H7 (cell line): ENCODE data around the gene DNAH17. TPM values are rescaled to one million over a fixed set of nuclear protein-coding genes. Genes with fewer than 3 reads are reported as not detected.

Experiments used
- DNase-seq: peaks from one replicate; pipeline ENCODE4 v3.0.0; 2012
- H3K27me3 ChIP-seq: 2 replicates; pipeline ENCODE4 v1.6.0; 2011; ENCODE audit warnings: mild to moderate bottlenecking, low read length; ENCODE audit not compliant: control insufficient read depth, insufficient read depth
- H3K36me3 ChIP-seq: replicated peaks from 2 replicates; pipeline ENCODE4 v1.5.1; 2011; ENCODE audit warnings: low read length; ENCODE audit not compliant: control insufficient read depth, insufficient read depth
- H3K4me3 ChIP-seq: 2 replicates; pipeline ENCODE4 v1.5.1; 2011; ENCODE audit warnings: low read depth, mild to moderate bottlenecking, control low read depth, low read length, moderate library complexity; ENCODE audit not compliant: insufficient read depth
- total RNA-seq: library from RNA; depleted of rRNA; stranded (reverse); fragments of >200 nt; shearing (Covaris generic); gene quantifications from 2 replicates; pipeline ENCODE4 v1.2.3, GENCODE V29; 2014

DNAH17 gene
- total RNA-seq, 1 experiment from 2014 or later: 0.87 TPM

DNA sequence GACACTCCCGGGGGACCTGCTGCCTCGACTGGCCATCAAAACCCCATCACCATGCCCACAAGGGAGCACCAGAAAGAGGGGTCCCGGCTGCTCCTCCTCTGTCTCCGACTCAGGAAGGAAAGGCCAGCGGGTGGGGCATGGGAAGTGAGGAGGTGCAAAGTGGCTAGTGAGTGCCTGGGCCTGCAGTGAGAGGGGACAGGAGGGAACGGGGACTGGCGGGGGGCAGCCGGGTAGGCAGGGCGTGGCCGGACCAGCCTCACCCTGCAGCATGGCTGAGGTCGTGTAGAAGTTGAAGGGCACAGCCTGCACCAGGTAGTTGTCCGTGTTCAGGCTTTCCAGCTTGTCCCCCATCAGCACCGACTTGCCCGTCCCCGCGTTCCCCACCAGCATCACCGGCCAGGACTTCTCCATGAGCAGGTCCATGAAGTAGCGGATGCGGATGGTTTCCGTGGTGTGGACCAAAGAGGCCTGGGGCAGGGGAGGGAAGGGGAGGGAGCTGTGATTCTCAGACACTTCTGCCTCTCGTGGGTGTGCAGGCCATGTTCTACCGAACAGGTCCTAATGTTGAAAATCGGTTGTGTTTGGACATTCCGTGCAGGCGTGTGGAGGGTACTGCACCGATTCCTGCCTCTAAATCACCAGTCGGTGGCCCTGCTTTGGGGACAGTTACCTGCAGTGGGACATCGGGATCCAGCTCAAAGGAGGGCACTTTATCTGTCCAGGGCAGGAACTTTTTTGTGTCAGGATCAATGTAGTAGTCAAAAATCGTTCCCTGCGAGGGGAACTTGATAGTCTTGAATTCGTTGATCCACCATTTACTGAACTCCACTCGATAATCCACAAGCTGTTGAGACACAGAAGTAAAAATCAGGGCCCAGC lies 91.7 kb downstream of the DNAH17 start:
- H3K4me3 ChIP-seq: peak overlapping the region; percentile 64
- peak; percentile 77 for DNase-seq
- H3K36me3 ChIP-seq: no peaks in the 10 kb centered on the region
- peaks cover 1% of the 10 kb centered on the region; the same call in 1 of the 2 replicates for H3K27me3 ChIP-seq

DNA sequence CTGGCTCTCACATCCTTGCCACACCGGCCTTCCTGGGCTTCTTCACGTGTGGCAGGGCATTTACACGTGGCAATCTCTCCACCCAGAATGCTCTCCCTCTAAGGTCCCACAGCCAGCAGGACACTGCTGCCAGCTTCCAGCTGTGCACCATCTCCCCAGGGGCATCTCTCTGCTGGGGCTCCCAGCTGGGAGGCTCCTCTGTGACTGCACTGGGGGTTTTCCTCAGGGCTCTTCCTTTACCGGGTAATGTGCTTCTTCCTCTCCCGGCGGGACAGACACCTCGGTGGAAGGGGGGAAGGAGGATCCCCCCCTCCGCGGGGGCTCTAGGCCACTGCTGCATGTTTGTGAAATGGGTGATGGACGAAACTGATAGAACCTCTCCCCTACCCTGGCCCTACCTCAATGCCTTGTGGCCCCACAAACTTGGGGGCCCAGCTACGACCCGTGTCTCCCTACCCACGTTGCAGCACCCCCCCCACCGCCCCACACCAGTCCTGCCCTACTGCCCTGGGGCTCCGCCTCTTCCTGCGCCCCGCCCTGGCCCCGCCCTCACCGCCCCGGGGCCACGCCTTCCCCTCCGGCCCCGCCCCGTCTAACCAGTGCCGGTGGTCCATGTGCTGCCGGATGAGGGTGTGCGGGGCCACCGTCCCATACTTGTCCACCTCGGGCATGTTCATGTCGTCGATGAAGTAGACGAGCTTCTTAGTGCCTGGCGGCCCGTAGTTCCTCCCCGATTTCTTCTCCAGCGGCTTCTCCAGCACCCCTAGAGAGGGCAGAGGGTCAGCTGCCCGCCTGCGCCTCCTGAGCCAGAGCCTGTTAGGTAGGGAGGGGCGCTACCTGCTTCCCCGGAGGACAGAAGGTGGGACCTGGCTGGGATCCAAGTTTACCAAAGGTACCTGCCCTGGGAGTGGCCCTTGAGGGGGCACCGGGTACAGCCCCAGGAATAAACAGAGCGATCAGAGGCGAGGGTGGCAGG lies 92.6 kb downstream of the DNAH17 start:
- DNase-seq: peak; percentile 98
- no peaks in the 10 kb centered on the region for H3K36me3 ChIP-seq
- H3K27me3 ChIP-seq: peaks cover 1% of the 10 kb centered on the region; the same call in 1 of the 2 replicates
- H3K4me3 ChIP-seq: peak overlapping the region; percentile 64

DNA sequence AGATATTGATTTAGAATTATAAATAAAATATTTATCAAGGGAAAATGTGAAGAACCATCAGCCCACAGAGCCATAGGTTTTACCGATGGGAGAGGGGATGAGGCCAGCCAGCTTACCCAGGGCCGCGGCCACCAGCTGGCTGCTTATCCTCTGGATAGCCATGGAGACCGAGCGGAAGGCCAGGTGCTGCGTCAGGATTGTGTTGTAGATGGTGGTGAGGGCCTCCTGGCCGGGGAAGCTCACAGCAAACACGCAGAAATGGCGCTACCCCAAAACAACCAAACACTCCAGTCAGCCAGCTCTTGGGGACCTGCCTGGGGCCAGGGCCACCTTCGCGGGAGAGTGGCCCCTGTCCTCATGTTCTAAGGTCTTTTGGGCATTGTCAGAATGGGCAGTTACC lies 97.8 kb downstream of the DNAH17 start:
- no peaks in the 10 kb centered on the region for H3K36me3 ChIP-seq
- H3K4me3 ChIP-seq: no peak overlapping the region
- H3K27me3 ChIP-seq: no peaks in the 10 kb centered on the region
- no peak for DNase-seq

DNA sequence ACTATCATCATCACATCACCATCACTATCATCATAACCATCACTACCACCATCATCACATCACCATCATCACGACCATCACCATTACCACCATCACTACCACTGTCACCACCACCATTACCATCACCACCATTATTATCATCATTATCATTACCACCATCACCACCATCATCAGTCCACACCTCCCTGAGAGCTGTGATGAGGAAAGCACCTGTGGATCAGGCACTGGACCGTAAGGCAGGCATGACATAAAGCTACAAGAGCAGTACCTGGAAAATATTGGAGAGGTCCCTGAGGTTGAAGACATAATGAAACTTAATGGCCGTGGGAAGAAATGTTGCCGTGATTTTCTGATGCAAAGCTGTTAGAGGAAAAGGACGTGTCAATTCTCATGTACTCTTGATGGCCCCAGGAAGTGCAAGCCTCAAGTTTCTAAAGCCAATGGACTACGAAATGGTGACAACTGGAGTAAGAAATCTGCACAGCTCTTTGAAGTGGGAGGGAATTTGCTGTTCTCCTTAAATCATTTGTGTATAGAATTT lies 98.4 kb downstream of the DNAH17 start:
- Histone ChIP-seq H3K27me3 (no peaks in the 10 kb centered on the region), H3K4me3 (no peak overlapping the region), H3K36me3 (no peaks in the 10 kb centered on the region)
- no peak for DNase-seq

DNA sequence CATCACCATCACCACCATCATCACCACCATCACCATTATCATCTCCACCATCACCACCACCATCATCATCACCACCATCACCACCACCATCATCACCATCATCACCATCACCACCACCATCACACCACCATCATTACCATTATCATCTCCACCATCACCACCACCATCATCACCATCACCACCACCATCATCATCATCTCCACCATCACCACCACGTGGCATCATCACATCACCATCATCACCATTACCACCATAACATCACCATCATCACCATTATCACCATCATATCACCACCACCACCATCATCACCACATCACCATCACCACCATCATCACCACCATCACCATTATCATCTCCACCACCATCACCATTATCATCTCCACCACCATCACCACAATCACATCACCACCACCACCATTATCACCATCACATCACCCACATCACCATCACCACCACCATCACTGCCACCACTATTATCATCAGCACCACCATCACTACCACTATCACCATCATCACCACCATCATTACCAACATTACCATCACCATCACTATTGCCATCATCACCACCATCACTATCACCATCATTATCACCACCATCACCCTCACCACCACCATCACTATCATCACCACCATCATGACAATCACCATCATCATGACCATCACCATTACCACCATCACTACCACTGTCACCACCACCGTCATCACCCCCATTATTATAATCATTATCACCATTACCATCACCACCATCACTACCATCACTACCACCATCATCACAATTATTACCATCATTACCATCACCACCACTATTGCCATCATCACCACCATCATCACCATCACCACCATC lies 99.1 kb downstream of the DNAH17 start:
- H3K36me3 ChIP-seq: no peaks in the 10 kb centered on the region
- H3K27me3 ChIP-seq: no peaks in the 10 kb centered on the region
- H3K4me3 ChIP-seq: no peak overlapping the region
- DNase-seq: no peak

DNA sequence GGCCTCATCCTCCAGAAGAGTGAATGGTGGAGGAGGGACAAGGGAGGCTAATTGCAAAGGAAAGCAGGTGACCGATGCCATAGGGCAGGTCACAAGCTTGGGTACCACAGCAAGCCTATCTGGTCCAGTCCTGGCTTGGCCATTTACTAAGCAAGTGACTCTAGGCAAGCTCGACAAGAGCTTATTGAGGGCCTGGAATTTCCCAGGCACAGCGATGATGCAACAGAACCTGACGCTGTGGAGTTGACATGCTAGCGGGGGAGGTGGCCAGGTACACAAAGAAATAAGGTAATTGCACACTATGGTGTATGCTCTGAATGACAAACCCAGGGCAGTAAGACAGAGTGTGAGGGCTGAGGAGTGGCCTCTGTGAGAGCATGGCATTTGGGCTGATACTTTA lies 100.2 kb downstream of the DNAH17 start:
- no peak for DNase-seq
- Histone ChIP-seq H3K36me3 (no peaks in the 10 kb centered on the region), H3K27me3 (no peaks in the 10 kb centered on the region), H3K4me3 (no peak overlapping the region)

DNA sequence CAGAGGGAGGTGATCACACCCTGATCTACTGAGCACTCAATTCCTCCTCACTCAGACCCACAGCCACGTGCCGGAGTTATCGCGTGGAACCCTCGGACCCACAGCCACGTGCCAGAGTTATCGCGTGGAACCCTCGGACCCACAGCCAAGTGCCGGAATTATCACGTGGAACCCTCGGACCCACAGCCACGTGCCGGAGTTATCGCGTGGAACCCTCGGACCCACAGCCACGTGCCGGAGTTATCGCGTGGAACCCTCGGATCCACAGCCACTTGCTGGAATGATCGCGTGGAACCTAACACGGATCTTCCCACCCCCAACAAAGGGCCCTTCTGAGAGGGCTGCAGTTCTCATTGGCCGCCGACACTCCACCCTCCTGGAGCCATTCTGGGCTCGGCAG lies 101.0 kb downstream of the DNAH17 start:
- DNase-seq: no peak
- no peaks in the 10 kb centered on the region for H3K36me3 ChIP-seq
- no peaks in the 10 kb centered on the region for H3K27me3 ChIP-seq
- no peak overlapping the region for H3K4me3 ChIP-seq

DNA sequence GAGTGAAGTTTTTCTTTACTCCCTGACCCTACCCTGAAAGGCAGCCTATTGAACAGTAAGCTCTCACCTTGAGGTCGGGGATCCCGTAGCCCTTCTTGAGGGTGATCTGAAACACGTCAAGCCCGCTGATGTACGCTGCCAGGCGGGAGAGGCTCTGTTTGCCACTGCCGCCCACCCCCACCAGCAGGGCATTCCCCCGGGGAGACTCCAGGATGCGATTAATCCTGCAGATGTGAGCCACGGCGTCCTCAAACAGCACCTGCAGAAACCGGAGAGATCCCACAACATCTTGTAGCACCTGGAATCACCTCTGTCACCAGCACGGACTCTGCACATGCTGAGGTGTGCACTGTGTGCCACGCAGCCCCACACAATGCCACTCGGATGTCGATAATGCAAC lies 102.0 kb downstream of the DNAH17 start:
- Histone ChIP-seq H3K27me3 (no peaks in the 10 kb centered on the region), H3K36me3 (no peaks in the 10 kb centered on the region), H3K4me3 (no peak overlapping the region)
- no peak for DNase-seq

DNA sequence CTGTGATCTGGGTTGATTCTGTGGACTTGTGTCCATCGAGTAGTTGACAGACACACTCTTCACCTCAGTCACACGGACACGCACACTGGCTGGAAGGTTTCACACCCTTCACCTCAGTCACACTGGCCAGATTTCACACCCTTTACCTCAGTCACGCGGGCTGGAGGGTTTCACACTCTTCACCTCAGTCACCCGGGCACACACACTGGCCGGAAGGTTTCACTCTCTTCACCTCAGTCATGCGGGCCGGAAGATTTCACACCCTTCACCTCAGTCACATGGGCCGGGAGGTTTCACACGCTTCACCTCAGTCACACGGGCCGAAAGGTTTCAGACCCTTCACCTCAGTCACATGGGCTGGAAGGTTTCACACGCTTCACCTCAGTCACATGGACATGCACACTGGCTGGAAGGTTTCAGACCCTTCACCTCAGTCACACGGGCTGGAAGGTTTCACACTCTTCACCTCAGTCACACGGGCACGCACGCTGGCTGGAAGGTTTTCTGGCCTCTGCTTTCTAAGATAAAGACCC lies 102.5 kb downstream of the DNAH17 start:
- no peak for DNase-seq
- Histone ChIP-seq H3K4me3 (no peak overlapping the region), H3K36me3 (no peaks in the 10 kb centered on the region), H3K27me3 (no peaks in the 10 kb centered on the region)

DNA sequence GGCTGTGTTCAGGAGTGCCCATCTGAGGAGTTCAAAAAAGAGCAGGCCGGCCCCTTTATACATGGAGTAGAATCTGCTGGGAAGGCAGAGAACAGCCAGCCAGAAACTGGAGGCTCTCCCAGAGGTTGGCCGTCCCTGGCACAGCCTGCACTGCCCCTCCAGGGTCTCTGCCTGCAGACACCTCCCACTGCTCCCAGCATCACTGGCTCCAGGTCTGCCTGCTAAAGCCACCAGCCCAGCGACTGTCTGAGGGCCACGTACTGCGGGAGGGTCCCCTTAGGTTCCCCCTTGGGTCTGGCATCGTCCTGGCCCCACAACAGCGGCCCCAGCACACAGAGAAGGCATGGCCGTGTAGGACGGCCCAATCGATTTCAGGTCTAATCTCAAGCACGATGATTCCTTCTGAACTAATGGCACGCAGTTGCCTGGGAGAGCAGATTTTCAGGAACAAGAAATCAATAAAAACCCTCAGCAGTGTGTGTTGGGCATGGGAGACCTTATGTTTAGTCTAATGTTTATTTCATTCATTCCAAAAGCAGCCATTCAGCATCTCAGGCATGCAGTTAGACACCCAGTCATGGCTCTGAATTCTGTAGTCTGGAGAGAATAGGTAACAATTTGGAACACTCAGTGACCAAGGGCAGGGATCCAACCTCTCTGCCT lies 103.1 kb downstream of the DNAH17 start:
- no peak for DNase-seq
- Histone ChIP-seq H3K27me3 (no peaks in the 10 kb centered on the region), H3K4me3 (no peak overlapping the region), H3K36me3 (no peaks in the 10 kb centered on the region)

DNA sequence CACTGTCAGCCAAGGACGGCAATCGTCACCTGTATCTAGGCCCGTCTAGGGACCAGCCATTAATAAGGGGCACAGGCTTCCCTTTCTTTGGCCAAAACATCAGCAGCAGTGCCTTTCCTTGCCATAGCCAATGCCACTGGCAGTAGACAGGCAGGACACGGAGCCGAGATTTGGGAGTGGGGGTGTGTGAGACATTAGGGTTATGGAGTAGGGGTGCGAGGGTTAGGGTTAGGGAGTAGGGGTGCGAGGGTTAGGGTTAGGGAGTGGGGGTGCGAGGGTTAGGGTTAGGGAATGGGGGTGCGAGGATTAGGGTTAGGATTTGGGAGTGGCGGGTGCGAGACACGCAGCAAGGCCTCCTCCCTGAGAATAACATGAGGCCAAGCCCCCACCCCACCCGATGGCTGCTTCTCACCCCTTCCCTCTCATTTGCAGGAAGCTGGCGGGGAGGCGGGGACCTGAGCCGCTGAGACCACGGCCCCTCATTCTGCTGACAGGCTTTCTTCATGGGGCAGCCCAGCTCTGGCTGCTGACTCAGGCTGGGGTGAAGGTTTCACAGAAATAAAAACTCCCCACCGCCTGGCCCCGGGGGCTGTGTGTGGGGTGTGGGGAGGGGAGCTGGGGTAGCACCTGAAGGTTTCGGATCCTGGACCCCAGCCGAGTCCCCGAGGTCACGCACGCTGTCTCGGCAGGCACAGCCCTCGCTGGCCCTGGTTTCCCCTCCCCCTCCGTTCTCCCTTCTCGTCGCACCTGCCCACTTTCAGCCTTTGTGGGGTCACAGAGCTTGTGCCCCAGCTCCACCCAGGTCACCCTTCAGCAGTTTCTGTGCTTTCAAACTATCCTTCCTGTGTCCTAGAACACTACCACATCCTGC lies 104.9 kb downstream of the DNAH17 start:
- H3K4me3 ChIP-seq: no peak overlapping the region
- no peaks in the 10 kb centered on the region for H3K36me3 ChIP-seq
- peak; percentile 64 for DNase-seq

DNA sequence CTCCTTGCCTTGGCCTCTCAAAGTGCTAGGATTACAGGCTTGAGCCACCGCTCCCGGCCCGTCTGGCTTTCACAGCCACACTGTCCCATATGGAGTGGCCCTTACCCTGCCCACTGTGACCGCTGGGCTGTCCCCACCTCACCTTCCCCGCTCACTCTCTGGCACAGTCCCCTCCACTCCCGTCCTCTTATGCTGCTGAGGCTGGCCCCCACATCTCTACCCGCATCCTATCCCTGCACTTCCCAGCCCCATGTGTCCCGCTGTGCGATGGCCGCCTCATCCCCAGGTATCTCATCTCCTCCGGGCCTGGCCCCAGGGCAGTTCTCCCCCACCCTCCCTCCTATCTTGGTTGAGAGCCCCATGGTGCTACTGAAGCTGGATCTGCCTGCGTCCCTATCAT lies 105.6 kb downstream of the DNAH17 start:
- DNase-seq: no peak

More for the DNA sequence above, 104.9 kb downstream of the DNAH17 start:
- H3K27me3 ChIP-seq: no peaks in the 10 kb centered on the region

More for the DNA sequence above, 105.6 kb downstream of the DNAH17 start:
- no peak overlapping the region for H3K4me3 ChIP-seq
- no peaks in the 10 kb centered on the region for H3K36me3 ChIP-seq
- H3K27me3 ChIP-seq: no peaks in the 10 kb centered on the region
